ENCODE data around the gene SLC44A1. TPM values are rescaled to one million over a fixed set of nuclear protein-coding genes. Genes with fewer than 3 reads are reported as not detected.

Gene SLC44A1
- total and polyA plus RNA-seq, 2 of the 13 experiments (the other 11 are each of a cell fraction or from before 2014, with no cell fraction given) = 21.4 to 40.8 TPM

GRCh38 chr9:105244734-105245028 is 230 bp downstream of the SLC44A1 start (continued):
- TF ChIP-seq ZSCAN9 (CRISPR knock-in tag; IDR thresholded peaks at IDR 0.05; ENCODE audit: borderline replicate concordance) (no peak), HNRNPK (IDR thresholded peaks at IDR 0.05; ENCODE audit: low read depth, low read length, poor library complexity, severe bottlenecking) (no peak), ZNF24 (IDR thresholded peaks at IDR 0.05) (no peak), E2F2 (CRISPR knock-in tag; IDR thresholded peaks at IDR 0.05; ENCODE audit: borderline replicate concordance) (0 out of 2 replicates have a peak, but pooled peaks have one; percentile 8), POLR2AphosphoS2 (IDR thresholded peaks at IDR 0.05; ENCODE audit: low read depth, low read length) (no peak), TEAD2 (CRISPR knock-in tag; IDR thresholded peaks at IDR 0.05) (no peak), SNAPC4 (CRISPR knock-in tag; IDR thresholded peaks at IDR 0.05) (0 out of 2 replicates have a peak, but pooled peaks have one; percentile 2)
